C1 segment of cervical spinal cord (tissue), 14 donors: ENCODE results near the gene NISCH.

Source experiments
- DNase-seq, 14 donors: peaks; one replicate each; lab custom pipeline; 2025; lab: John Stamatoyannopoulos, UW

NISCH gene

DNA sequence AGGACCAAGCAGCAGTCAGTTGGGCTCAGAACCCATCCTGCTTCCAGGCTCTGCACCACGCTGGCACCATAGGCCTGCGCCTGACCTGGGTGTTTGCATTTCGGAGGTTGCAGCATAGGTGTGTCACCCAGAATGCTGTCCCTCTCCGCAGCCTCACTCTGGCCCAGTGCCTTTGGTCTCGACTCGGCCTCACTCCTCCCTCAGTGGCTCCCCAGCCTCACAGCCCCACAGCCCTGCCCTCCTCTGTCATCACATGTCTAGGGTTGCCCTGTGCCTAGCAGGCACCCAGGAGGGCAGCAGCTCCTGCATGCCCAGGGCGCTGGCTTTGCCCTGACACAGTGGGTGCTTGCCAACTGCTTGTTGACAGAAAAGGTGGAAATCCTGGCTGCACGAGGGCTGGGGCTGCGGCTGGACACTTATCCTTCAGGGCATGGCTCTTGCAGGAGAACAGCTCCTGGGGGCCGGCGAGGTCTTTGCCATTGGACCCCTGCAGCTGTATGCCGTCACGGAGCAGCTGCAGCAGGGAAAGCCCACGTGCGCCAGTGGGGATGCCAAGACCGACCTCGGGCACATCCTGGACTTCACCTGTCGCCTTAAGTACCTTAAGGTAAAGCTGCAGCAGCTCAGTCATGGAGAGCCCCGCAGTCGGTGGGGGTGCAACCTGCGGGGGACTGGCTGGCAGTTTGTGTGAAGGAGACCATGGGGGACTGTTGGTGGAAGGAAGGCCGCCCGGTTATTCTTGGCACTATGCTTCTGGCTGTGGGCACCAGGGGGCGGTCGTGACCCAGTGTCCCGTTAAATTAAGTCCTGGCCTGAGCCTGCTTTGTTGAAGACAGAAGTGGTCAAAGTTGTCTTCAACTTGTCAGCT lies 16.2 kb downstream of the NISCH start:
- DNase-seq: peak in 11 of 14 donors; percentile 9 to 82 (median 34)

DNA sequence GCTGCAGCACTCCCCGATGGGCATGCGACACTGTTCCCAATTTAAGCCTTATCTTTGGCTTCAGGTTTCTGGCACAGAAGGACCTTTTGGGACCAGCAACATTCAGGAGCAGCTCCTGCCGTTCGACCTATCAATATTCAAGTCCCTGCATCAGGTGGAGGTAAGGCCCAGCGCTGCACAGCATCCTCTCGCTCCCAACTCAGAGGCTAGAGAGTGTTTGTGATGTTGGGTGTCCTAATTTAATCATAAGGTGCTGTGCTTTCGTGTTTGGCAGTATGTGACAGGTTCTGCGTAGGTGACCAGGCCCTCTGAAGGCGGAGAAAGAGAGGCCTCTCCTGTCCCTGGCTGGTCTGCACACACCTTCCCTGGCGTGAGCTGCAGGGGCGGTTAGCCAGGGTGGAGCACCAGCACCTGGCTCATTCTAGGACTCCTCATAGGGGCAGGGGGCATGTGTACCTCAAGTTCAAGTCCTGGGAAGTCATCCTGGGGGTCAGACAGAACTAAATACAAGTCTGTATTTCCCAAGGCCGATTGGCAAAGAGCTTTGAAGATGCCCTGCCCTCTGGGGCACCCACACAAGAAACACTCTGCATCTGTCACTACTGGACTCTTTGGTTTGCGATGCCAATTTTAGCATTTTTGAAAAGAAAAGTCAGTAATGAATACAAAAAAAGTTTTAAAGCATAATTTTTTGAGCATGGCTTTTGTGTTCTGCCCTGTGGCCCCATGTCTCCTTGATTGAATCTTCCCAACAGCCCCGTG lies 17.0 kb downstream of the NISCH start:
- no peak for DNase-seq

DNA sequence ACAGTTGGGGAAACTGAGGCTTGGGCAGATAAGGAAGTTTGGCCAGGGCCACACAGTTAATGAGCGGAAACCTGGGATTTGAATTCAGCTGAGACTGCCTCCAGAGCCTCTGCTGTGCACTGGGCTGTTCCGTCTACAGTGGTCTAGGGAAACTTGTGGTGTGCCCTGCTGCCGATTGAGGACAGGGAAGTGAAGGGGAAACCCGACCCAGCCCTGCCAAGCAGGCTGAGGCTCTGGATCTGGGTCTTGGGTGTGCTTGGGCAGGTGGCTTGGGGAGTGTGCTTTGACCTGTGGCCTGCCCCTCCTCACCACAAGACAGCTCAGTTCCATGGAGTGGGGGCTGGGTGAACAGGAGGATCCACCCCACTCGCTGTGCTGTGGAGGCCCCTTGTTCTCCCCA lies 17.6 kb downstream of the NISCH start:
- no peak for DNase-seq

DNA sequence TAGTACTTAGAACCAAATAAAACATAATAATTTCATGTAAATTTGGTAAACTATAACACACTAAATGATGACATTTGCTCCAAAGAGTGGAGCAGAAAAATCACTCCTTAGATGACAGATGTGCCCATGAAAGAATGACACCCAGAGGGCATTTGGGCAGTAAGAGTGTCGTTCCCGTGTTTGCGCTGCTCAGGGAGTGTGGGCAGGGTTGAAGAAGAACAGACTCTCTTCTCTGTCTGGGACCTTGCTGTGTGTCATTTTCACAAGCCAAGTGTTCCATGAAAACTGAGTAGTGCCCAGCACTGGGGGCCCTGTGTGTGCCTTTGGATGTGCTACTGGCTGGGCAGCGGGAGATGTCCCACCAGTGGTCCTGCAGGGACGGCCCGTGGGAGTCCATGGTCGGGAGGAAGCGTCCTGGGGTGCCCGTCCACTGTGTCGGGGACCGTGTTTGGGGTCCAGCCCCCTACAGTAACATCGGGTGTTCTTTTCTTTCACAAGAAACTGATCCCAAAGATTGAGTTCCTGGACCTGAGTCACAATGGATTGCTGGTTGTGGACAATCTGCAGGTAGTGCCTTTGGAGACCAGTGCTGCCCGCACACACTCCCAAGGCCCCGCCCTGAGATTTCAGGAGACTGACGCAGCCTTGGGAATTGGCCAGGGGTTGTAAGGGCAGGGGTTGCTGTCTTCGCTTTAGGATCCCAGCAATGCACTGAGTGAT lies 21.8 kb downstream of the NISCH start:
- no peak for DNase-seq

DNA sequence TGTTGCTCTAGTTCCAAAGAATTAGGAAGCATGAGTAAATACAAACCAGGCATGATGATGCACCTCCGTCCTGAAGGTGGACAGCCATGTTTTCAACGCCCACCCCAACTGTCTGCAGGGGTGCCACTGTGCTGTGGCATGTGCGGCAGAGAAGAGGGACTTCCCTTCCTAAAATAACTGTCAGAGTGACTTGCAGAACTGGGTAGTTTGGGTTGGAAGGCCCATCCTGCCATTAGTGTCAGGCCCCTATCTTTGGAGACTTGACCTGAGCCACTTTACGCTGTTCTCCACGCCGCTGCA lies 22.3 kb downstream of the NISCH start:
- no peak for DNase-seq

DNA sequence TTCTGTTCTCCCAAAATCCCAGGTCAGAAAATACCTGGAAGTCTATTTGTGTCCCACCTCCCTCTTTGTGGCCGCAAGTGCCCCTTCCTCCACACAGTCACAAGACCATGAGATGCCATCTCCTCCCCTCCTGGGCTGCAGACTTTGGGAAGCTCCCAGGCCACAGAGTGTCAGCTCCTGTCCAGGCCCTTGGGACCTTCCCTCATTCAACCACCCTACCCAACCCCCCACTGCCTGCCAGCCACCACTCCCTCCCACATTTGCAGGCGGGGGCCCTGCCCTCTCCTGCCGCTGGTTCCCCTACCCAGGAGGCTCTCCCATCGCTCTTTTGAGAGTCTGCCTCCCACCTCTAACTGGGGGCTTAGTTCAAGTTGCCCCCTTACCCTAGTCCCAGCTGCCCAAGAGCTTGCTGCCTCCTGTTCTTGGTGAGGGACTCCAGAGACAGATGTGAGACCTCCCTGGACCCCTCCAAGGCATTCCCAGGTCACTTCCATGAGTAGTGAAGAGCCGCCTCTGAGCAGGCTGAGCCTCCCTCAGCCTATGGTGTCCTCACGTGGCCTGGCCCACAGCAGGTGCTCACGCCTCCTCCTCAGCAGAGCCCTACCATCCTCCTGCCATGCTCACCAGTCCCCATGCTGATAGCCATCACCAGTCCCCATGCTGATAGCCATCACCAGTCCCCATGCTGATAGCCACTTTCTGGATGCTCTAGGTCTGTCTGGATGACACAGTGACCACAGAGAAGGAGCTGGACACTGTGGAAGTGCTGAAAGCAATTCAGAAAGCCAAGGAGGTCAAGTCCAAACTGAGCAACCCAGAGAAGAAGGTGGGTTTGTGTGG lies 23.9 kb downstream of the NISCH start:
- no peak for DNase-seq

DNA sequence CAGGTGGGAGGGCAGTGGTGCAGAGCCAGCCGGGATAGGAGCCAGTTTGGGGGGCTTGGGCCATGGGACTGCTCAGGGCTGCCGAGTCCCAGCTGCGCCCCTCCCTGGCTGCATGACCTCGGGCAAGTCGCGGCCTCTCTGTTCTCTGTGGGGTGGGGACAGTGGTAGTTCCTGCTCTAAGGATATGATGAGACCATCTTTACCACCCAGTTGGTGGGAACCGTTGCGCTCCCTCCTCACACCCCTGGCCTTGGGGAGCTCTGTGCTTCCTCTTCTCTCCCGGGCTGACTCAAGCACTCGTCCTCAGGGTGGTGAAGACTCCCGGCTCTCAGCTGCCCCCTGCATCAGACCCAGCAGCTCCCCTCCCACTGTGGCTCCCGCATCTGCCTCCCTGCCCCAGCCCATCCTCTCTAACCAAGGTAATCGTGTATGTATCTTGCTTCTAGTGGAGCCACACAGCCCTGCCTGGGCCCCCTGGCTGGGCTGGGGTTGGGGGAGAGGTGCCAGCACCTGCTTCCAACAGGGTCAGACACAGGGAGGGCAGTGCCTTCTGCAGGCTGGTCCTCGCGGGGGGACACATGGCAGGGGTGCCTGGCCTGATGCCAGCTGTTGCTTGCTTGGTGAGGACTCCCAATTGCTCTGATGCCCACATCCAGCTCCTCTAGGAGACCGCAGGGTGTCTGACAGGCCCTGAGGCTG lies 24.6 kb downstream of the NISCH start:
- no peak for DNase-seq

DNA sequence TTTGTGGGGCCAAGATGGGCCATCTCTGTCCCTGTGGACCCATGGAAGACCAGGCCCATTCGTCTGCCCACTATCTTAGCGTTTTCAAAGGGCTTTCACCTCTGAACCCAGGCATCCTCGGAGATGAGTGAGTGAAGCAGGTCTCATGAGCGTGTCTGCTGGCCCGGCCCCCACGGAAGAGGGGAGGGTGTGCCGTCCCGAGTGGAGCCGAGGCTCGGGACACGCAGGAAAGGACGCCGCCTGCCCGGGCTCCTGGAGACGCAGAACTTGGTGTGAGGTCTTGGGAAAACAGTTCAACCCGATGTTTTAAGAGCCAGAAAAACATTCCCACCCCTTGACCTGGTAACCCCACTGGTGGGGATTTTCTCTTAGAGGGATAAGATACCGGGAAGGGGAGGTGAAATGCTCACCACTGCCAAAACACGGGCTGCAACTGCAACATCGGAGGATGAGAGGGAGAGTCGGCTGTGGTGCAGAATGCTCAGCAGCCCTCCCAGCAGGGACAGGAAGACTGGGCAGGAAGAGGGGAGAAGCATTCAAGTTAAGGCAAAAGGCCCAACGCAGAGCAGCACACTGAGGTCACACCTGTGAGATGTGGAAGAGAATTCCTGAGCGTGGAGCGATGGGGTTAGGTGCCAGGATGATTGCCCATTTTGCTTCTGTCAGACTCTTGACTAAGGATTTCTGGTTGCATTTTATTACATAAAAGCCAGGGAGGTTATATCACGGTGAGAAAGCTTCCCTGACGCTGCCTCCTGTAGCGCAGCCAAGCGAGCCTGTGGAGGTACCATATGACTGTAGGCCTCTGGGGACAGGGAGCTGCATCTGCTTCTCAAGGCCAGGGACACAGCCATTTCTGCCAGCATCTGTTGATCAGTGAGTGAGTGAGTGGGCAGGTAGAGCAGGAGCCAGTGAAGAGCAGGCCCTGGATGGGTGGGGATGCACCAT lies 25.6 kb downstream of the NISCH start:
- DNase-seq: peak in 1 of 14 donors; percentile 58

DNA sequence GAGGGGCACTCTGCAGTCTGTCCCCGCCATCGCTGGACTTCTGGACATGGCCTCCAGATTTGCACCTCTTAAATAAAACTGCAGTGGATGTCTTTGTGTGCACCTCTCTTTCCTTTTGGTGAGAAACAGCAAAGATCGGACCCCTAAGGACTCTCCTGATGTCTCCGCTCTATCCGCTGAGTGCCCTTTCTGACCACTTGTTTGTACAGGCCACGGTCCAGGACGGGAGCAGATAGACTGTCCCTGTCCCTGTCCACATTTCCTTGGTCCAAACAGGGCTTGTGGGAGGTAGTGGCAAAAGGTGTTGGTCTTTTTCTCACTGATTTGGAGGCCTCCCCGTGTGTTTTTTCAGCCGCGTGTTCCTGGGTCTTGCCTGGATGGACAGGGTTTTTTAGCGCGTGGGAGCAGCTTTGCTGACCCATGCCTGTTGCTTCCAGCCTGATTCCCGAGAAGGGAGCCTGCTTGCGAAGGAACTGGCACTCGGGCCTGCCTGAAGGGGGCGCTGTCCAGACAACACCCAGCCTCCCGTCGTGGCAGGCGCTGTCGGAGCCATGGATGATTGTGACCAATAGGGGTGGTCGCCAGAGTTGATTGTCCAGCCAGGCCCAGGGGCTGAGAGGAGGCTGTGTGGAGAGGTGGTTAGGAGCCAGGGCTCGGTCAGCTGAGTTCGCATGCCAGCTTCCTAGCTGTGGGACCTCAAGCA lies 26.6 kb downstream of the NISCH start:
- DNase-seq: no peak

DNA sequence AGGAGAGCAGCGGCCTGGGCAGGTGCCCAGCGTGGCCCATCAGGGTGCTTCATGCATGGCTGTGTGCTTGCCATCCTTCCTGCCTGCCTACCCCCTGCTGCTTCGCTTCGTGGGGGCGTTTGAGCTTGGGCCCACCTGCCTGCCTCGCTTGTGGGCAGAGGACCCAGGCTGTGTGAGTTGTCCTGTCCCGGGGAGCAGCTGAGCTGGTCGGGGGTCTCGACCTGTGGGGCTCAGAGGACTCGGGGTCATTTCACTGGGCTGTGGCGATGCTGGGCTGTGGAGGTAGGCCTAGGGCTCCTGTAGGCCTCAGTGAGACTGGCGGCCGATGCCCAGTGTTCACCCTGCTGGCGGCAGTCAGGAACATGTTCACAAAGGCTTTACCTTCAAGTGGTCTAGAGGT lies 27.7 kb downstream of the NISCH start:
- DNase-seq: no peak

DNA sequence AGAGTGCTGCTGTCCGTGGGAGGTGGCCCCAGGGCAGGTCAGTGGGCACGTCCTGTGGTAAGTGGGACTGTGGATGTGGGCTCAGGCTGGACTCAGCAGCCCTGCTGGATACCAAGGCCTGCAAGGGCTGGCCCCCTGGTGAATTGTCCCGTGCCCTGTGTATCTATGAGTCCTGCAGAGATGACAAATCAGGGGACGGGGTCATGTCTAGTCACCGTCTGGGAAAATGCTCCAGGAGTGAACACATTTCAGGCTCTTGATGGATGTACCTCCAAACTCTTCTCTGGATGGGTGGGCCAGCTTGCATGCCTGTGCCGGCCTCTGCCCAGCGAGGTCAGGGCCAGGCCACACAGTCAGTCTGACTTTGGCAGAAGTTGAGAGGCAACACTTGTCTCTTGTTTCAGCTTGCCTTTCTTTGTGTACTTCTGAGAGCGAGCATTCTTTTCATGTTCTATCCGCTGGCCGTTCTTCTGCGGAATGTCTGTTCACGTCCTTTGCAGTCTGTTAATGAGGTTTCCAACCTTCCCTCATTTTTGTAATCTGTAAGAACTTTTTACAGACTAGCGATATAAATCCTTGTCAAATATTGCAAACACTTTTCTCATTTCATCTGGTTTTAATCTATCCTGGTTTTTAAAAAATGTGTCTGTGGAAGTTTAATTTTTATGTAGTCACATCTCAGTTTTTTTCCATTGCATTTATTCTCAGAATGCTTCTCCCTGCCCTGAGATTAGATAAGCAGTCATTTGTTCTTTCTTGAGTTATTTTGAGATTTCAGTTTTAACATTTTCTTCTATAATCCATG lies 28.4 kb downstream of the NISCH start:
- no peak for DNase-seq

DNA sequence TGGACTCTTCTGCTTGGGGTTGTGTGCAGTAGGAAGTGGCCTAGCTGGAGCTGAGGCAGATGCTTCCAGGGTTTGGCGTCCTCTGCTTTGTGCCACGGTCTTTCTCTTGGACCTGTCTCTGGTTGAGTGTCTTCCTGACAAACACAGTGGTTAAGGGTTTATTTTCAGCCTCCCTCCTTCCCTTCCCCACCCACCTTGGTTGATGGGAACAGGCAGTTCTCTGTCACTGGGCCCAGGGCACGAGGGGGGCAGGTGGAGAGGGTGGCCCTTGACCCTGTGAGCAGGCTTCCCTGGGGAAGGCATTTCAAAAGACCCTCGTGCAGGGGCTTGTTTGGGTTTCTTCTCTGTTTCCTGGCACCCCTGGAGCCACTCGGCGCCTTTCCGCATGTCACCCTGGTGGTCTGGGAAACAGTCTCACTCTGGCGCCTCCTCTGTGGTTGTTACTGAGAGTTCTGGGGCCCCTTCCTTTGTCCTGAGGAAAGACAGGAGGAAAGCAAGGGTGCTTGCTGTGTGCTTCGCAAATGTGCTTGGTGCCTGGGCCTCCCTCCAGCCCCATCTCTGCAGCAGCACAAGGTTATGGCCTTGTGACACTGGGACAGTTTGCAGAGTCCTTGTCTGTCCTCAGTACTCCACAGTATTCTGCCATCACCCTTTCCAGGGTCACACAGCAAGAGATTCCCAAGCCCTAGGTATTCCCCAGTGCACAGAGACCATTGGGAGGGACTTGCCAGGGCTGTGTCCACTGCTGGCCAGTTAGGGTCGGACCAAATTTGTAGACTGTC lies 29.5 kb downstream of the NISCH start:
- no peak for DNase-seq

DNA sequence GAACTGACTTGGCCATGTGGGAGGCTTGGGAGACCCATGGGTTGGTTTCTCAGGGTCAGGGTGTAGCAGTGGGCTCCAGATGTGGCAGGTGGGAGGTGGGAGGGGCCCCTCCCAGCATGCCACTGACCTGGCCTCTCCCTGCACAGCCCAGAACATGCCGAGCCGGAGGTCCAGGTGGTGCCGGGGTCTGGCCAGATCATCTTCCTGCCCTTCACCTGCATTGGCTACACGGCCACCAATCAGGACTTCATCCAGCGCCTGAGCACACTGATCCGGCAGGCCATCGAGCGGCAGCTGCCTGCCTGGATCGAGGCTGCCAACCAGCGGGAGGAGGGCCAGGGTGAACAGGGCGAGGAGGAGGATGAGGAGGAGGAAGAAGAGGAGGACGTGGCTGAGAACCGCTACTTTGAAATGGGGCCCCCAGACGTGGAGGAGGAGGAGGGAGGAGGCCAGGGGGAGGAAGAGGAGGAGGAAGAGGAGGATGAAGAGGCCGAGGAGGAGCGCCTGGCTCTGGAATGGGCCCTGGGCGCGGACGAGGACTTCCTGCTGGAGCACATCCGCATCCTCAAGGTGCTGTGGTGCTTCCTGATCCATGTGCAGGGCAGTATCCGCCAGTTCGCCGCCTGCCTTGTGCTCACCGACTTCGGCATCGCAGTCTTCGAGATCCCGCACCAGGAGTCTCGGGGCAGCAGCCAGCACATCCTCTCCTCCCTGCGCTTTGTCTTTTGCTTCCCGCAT lies 31.8 kb downstream of the NISCH start:
- DNase-seq: peak in 1 of 14 donors; percentile 33

DNA sequence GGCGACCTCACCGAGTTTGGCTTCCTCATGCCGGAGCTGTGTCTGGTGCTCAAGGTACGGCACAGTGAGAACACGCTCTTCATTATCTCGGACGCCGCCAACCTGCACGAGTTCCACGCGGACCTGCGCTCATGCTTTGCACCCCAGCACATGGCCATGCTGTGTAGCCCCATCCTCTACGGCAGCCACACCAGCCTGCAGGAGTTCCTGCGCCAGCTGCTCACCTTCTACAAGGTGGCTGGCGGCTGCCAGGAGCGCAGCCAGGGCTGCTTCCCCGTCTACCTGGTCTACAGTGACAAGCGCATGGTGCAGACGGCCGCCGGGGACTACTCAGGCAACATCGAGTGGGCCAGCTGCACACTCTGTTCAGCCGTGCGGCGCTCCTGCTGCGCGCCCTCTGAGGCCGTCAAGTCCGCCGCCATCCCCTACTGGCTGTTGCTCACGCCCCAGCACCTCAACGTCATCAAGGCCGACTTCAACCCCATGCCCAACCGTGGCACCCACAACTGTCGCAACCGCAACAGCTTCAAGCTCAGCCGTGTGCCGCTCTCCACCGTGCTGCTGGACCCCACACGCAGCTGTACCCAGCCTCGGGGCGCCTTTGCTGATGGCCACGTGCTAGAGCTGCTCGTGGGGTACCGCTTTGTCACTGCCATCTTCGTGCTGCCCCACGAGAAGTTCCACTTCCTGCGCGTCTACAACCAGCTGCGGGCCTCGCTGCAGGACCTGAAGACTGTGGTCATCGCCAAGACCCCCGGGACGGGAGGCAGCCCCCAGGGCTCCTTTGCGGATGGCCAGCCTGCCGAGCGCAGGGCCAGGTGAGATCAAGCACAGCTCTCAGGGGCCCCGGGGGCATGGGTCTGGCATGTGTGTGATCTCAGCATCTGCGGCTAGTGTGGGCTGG lies 32.6 kb downstream of the NISCH start:
- no peak for DNase-seq

DNA sequence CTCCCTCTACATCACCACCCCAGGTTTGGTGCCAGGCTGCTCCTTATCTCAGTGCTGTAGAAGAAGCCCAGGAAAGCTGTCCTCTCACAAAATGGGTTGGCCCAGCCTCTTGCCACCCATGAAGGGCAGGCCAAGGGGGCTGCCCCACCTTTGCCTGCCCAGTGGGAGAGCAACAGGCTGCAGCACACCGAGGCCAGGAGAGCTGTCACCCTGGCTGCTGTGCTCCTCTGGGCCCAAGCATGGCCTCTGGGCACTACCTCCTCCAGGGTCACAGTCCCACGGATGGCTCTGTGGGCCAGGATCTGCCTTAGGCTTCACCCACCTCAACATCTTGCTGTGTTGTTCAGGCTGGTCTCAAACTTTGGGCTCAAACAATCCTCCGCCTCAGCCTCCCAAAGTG lies 33.3 kb downstream of the NISCH start:
- DNase-seq: no peak

DNA sequence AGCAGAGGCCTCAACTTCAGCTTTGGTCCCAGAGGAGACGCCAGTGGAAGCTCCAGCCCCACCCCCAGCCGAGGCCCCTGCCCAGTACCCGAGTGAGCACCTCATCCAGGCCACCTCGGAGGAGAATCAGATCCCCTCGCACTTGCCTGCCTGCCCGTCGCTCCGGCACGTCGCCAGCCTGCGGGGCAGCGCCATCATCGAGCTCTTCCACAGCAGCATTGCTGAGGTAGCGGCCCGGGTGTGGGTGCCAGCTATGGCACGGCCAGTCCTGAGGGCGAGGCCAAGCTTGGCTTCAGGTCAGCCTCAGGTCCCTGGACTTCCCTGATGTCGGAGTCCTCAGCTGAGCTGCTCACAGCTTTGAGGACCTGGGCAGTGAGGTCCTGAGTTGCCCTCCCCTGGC lies 34.0 kb downstream of the NISCH start:
- DNase-seq: no peak
